Activated B cell treated with CpG ODN at 0.5 μM for 24 hours (primary cell): Measurements from ENCODE around the gene MYO15B. TPM values are rescaled to one million over a fixed set of nuclear protein-coding genes. Genes with fewer than 3 reads are reported as not detected.
A peak's percentile ranks its signal among the peaks of the same experiment; 100 is the strongest.

ENCODE experiments used
- ATAC-seq: fragments of 200-7000 bp; cut with Tn5 transposase; one replicate; pipeline ENCODE4 v1.10.0; 2021; ENCODE audit warnings: low read depth, mild to moderate bottlenecking, moderate library complexity
- CTCF ChIA-PET: fragments of 350-600 bp; sonication (Branson Sonifier 250); formaldehyde crosslinking; loops from one replicate; lab custom pipeline; 2021; ENCODE audit warnings: antibody characterized with exemption; lab: Charles Lee
- POLR2A ChIA-PET: fragments of 350-600 bp; sonication (Branson Sonifier 250); formaldehyde crosslinking; loops from one replicate; lab custom pipeline; 2021; ENCODE audit warnings: antibody characterized with exemption; lab: Charles Lee
- DNase-seq: peaks from one replicate; pipeline ENCODE4 v3.0.0; 2022
- H3K27ac Mint-ChIP-seq: one replicate; pipeline ENCODE4 v1.8.0; 2020; ENCODE audit warnings: mixed read lengths
- H3K27me3 Mint-ChIP-seq: one replicate; pipeline ENCODE4 v1.8.0; 2021; ENCODE audit warnings: mixed read lengths
- H3K36me3 Mint-ChIP-seq: one replicate; pipeline ENCODE4 v1.8.0; 2021; ENCODE audit warnings: low read depth, mixed read lengths
- H3K4me1 Mint-ChIP-seq: one replicate; pipeline ENCODE4 v1.8.0; 2021; ENCODE audit warnings: mixed read lengths
- H3K4me3 Mint-ChIP-seq: one replicate; pipeline ENCODE4 v1.8.0; 2020; ENCODE audit warnings: mild to moderate bottlenecking, mixed read lengths
- H3K9me3 Mint-ChIP-seq: one replicate; pipeline ENCODE4 v1.8.0; 2020; ENCODE audit warnings: mixed read lengths
- intact Hi-C: fragments of 100-400 bp; cut with micrococcal nuclease; formaldehyde crosslinking; loops from one replicate; pipeline ENCODE4 v1.15.1; 2024
- total RNA-seq: library from RNA; stranded (reverse); gene quantifications from 2 replicates; pipeline ENCODE4 v1.2.3, GENCODE V29; 2022
- TF ChIP-seq, protein P1 (sequence below): fragments of 200-600 bp; IDR thresholded peaks from one replicate; pipeline ENCODE4 v1.8.0; 2022; ENCODE audit warnings: antibody characterized with exemption, mild to moderate bottlenecking

MYO15B gene
- total RNA-seq: 207 and 264 TPM in 2 replicates

DNA sequence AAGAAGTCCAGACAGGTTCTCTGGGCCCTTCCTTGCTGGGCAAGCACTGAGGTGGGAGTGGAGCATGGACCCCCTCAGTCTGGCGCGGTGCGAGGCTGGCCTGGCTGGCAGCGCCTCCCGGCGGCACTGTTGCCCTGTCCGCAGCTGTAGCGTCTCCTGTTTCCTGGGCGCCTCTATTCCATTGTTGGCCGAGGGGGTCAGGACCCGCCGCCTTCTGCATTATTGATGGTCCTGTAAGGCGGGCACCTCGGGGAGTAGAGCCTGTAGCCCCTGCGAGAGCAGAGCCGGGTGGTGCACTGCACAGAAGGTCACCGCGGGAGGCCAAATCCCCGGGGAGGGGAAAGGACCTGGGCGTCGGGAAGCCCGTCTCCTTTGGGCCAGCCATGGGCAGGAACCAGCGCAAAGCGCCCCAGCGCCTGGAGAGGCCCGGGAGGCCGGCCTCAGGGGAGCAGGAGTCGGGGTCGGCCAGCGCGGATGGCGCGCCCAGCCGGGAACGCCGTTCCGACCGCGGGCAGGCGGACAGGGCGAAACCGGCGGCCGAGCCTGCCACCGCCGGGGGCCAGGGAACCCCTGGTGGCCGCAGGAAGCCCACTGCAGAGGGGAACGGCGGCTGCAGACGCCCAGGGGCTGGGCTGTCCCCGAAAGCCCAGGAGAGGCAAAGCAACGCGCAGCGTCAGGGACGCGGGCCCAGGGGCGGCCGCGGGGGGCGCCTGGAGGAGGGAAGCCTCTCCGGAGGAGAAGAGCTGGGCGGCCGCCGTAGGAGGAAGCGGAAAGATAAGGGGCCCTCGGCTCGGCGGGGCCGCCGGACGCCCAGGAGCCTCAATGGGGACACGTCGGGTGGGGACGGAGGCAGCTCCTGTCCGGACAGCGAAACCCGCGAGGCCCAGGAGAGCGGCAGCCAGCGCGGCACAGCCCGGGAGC, at the start of gene MYO15B:
TSS of gene MYO15B (plus strand) at position 126 of the 921 bp plus-strand sequence. CDS start at position 384, 258 bp downstream.
- peak; percentile 43 for ATAC-seq
- H3K36me3 Mint-ChIP-seq: peaks cover 2% of the 10 kb centered on the region
- no peaks in the 10 kb centered on the region for H3K27me3 Mint-ChIP-seq
- POLR2A ChIA-PET: interaction anchor here (0.5 to 2.7 kb wide), 22 partner anchors 9 to 382 kb away, joined by 3 to 29 read pairs (median 4); partner anchors contain the start of genes LLGL2, NUP85, SLC25A19 and TMEM94
- CTCF ChIA-PET: interaction anchor here (0.7 to 2.2 kb wide), 8 partner anchors 10 to 166 kb away, joined by 3 to 14 read pairs (median 4); partner anchors contain the start of genes SMIM5 and TSEN54
- peak; percentile 73 for DNase-seq
- H3K4me3 Mint-ChIP-seq: peak within 1 kb of the TSS; percentile 80
- intact Hi-C loops: loop anchor here (1.0 to 5.0 kb wide), 4 partner anchors 63 to 317 kb away; partner anchors contain the start of genes LLGL2 and MIF4GD
- H3K9me3 Mint-ChIP-seq: no peaks in the 10 kb centered on the region
- TF ChIP-seq, protein P1, sequence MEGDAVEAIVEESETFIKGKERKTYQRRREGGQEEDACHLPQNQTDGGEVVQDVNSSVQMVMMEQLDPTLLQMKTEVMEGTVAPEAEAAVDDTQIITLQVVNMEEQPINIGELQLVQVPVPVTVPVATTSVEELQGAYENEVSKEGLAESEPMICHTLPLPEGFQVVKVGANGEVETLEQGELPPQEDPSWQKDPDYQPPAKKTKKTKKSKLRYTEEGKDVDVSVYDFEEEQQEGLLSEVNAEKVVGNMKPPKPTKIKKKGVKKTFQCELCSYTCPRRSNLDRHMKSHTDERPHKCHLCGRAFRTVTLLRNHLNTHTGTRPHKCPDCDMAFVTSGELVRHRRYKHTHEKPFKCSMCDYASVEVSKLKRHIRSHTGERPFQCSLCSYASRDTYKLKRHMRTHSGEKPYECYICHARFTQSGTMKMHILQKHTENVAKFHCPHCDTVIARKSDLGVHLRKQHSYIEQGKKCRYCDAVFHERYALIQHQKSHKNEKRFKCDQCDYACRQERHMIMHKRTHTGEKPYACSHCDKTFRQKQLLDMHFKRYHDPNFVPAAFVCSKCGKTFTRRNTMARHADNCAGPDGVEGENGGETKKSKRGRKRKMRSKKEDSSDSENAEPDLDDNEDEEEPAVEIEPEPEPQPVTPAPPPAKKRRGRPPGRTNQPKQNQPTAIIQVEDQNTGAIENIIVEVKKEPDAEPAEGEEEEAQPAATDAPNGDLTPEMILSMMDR: no peak
- peaks cover 16% of the 10 kb centered on the region for H3K4me1 Mint-ChIP-seq
- H3K27ac Mint-ChIP-seq: peak within 1 kb of the TSS; percentile 61

DNA sequence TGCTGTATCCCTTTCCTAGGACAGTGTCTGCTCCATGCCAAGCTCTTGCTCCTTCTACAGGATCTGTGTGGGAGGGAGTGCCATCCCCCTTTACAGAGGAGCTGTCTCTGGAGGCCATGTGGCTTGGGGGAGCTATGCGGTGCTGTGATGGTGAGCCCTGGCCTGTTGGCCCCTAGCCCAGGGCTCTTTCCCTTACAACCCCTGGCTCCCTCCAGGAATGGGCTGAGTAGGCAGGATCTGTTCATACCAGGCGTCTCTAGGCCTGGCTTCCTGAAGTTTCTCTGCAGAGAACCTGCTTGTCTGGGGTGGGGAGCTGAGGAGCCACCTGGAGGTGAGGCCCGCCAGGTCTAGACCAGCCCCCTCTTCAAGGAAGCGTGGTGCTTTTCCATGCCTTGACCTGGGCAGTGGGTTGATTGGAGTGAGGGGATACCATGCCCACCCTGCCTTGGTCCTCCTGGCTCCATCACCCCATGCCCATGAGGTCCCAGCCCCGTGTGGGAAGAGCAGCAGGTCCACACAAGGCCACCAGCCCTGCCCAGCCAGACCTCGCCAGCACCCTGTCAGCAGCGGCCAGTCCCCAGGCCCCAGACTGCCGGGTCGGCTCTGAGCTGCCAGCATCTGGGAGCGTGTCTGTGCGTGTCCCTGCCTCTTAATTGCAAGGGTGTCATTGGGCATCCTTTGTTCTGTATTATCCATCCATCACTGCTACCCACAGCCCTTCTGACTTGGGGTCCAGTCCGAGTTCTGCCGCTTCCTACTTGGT, 47.5 kb upstream of the MYO15B start:
- Mint-ChIP-seq H3K27ac (no peak overlapping the region), H3K9me3 (no peaks in the 10 kb centered on the region), H3K27me3 (no peaks in the 10 kb centered on the region), H3K36me3 (peaks cover 4% of the 10 kb centered on the region), H3K4me3 (no peak overlapping the region), H3K4me1 (peaks cover under 1% of the 10 kb centered on the region)
- no peak for ATAC-seq
- no peak for DNase-seq
- intact Hi-C loops: no loop called here
- TF ChIP-seq, protein P1: no peak
- ChIA-PET POLR2A (no interaction called here), CTCF (no interaction called here)

DNA sequence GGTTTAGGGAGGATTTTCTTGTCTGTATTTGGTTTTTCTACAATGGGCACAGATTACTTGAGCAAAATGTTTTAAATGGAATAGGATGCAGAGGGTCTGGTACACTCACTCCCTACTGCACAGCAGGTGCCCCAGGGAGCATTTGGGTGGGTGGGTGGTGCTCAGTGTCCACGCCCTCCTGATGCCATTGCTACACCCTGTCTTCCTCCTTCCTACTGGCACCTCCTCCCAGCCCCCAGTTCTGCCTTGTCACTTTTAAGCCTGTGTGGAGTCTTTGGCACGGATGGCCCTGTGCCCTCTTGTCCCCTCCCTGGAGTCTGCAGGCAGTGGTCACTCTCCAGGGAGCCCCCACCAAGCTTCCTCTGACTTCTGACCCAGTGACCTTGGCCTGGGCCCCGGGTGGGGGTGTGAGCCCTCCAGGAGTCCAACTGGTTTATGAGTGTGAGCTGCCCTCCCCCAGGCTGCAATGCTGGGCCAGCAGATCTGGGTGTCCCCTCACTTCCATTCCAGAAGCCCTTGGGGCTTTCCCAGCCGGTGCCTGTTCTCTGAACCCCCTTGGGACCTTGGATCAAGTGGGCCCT, 46.6 kb upstream of the MYO15B start:
- intact Hi-C loops: no loop called here
- no peaks in the 10 kb centered on the region for H3K4me1 Mint-ChIP-seq
- no peak overlapping the region for H3K27ac Mint-ChIP-seq
- H3K36me3 Mint-ChIP-seq: peaks cover 5% of the 10 kb centered on the region
- H3K9me3 Mint-ChIP-seq: no peaks in the 10 kb centered on the region
- POLR2A ChIA-PET: no interaction called here
- H3K27me3 Mint-ChIP-seq: no peaks in the 10 kb centered on the region
- no peak for ATAC-seq
- TF ChIP-seq, protein P1: no peak
- no peak for DNase-seq
- no peak overlapping the region for H3K4me3 Mint-ChIP-seq
- CTCF ChIA-PET: no interaction called here

DNA sequence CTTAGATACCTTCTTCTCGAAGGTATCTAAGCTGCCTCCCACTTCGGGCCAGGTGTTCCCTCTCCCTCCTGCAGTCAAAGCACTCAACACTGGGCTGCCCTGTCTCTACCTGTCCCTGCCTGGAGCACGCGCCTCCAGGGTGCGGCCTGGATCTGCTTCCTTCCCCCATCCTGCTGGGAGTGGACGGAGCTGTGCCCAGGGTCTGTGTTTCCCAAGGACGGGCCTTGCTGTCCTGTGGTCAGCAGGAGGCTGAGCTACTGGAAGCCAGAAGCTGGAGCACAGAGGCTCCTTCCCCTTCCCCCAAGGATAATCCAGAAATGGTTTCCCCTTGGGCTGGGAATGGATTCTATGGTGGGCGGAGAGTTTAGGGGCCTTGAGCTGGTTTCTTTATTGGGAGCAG, 45.4 kb upstream of the MYO15B start:
- ChIA-PET CTCF (no interaction called here), POLR2A (no interaction called here)
- DNase-seq: no peak
- Mint-ChIP-seq H3K36me3 (peaks cover 5% of the 10 kb centered on the region), H3K4me3 (no peak overlapping the region), H3K27me3 (no peaks in the 10 kb centered on the region), H3K4me1 (no peaks in the 10 kb centered on the region), H3K9me3 (no peaks in the 10 kb centered on the region), H3K27ac (no peak overlapping the region)
- intact Hi-C loops: no loop called here
- TF ChIP-seq, protein P1: no peak
- ATAC-seq: no peak
